BLaER1 (cell line): ENCODE results near the gene ZBED6.
"Not testable (repeated sequence)": the region's sequence is repeated elsewhere in the genome, so short reads cannot be mapped to it uniquely, and the experiment has no call there.

Experiments
- H3K27ac ChIP-seq: shearing (Covaris generic); formaldehyde crosslinking; 2 replicates; pipeline ENCODE4 v1.8.1; 2022
- H3K27me3 ChIP-seq: shearing (Covaris generic); formaldehyde crosslinking; 2 replicates; pipeline ENCODE4 v1.8.1; 2022
- H3K36me3 ChIP-seq: shearing (Covaris generic); formaldehyde crosslinking; 2 replicates; pipeline ENCODE4 v1.8.1; 2022
- H3K4me1 ChIP-seq: shearing (Covaris generic); formaldehyde crosslinking; 2 replicates; pipeline ENCODE4 v1.8.1; 2022
- H3K4me2 ChIP-seq: shearing (Covaris generic); formaldehyde crosslinking; 2 replicates; pipeline ENCODE4 v1.8.1; 2022
- H3K4me3 ChIP-seq: shearing (Covaris generic); formaldehyde crosslinking; 2 replicates; pipeline ENCODE4 v1.8.1; 2022
- H3K9ac ChIP-seq: shearing (Covaris generic); formaldehyde crosslinking; 2 replicates; pipeline ENCODE4 v1.8.1; 2022
- H3K9me3 ChIP-seq: shearing (Covaris generic); formaldehyde crosslinking; 2 replicates; pipeline ENCODE4 v1.8.1; 2022
- H4K20me1 ChIP-seq: shearing (Covaris generic); formaldehyde crosslinking; 2 replicates; pipeline ENCODE4 v1.8.1; 2022
- Cebpa-rat ChIP-seq: shearing (Covaris generic); IDR thresholded peaks from 2 replicates; pipeline ENCODE4 v1.8.1; 2022

ZBED6 gene

GRCh38 chr1:203778146-203778545 lies 17.3 kb upstream of the ZBED6 start:
- H3K36me3 ChIP-seq: peaks cover 11% of the 10 kb centered on the region; the same call in 1 of the 2 replicates

GRCh38 chr1:203778789-203779188 lies 16.6 kb upstream of the ZBED6 start:
- H3K9ac ChIP-seq: no peak overlapping the region
- no peaks in the 10 kb centered on the region for H3K27me3 ChIP-seq
- H3K9me3 ChIP-seq: no peaks in the 10 kb centered on the region
- H4K20me1 ChIP-seq: no peaks in the 10 kb centered on the region
- H3K4me1 ChIP-seq: no peaks in the 10 kb centered on the region
- no peak for TF ChIP-seq Cebpa-rat
- peaks cover 10% of the 10 kb centered on the region; the same call in 1 of the 2 replicates for H3K36me3 ChIP-seq
- no peak overlapping the region for H3K4me3 ChIP-seq
- H3K4me2 ChIP-seq: no peak overlapping the region
- no peak overlapping the region for H3K27ac ChIP-seq

More at GRCh38 chr1:203778146-203778545, 17.3 kb upstream of the ZBED6 start:
- no peaks in the 10 kb centered on the region for H3K27me3 ChIP-seq
- no peak overlapping the region for H3K4me3 ChIP-seq
- no peaks in the 10 kb centered on the region for H3K4me1 ChIP-seq
- no peak overlapping the region for H3K9ac ChIP-seq
- no peak overlapping the region for H3K27ac ChIP-seq
- no peak for TF ChIP-seq Cebpa-rat
- no peaks in the 10 kb centered on the region for H4K20me1 ChIP-seq
- H3K4me2 ChIP-seq: no peak overlapping the region
- H3K9me3 ChIP-seq: no peaks in the 10 kb centered on the region

DNA sequence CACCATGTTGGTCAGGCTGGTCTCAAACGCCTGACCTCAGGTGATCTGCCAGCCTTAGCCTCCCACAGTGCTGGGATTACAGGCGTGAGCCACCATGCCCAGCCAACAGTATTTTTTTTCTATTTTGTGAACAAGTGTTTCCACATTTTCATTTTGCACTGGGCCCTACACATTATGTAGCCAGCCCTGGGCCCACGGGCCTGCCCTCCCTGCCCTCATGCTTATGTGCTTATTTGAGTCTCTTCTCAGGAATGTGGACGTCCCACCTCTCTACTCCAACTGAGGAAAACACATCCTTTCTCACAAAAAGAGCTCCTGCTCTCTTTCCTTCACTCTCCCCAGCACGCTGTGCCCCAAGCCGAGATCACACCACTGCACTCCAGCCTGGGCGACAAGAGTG lies 13.5 kb upstream of the ZBED6 start:
- no peaks in the 10 kb centered on the region for H3K9me3 ChIP-seq
- H3K27me3 ChIP-seq: no peaks in the 10 kb centered on the region
- H3K4me3 ChIP-seq: no peak overlapping the region
- no peak overlapping the region for H3K9ac ChIP-seq
- TF ChIP-seq Cebpa-rat: no peak
- H3K4me2 ChIP-seq: no peak overlapping the region
- no peak overlapping the region for H3K27ac ChIP-seq
- no peaks in the 10 kb centered on the region for H3K36me3 ChIP-seq
- no peaks in the 10 kb centered on the region for H3K4me1 ChIP-seq
- no peaks in the 10 kb centered on the region for H4K20me1 ChIP-seq

DNA sequence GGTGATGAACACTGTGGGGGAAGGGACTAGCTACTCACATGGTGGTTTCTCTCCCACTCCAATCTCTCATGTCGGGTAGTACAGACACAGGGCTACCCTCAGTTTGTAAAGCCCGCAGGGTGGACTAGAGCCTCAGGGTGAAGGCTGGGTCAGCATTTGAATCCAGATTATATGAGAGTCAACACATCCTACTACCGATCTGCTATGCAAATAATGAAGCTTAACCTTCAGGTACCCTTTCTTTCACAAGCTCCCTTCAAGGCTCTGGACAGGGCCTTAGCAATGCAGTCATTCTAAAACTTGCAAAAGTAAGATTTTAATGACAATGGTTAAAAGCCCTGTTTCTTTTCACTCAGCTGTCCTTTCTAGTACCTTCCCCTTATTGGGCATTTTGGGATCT lies 5.5 kb upstream of the ZBED6 start:
- no peaks in the 10 kb centered on the region for H4K20me1 ChIP-seq
- no peaks in the 10 kb centered on the region for H3K27me3 ChIP-seq
- H3K9me3 ChIP-seq: no peaks in the 10 kb centered on the region
- no peak for TF ChIP-seq Cebpa-rat
- no peak overlapping the region for H3K27ac ChIP-seq
- H3K4me3 ChIP-seq: no peak overlapping the region
- no peaks in the 10 kb centered on the region for H3K36me3 ChIP-seq
- no peak overlapping the region for H3K4me2 ChIP-seq
- H3K9ac ChIP-seq: no peak overlapping the region
- H3K4me1 ChIP-seq: peaks cover 4% of the 10 kb centered on the region; the same call in 1 of the 2 replicates

DNA sequence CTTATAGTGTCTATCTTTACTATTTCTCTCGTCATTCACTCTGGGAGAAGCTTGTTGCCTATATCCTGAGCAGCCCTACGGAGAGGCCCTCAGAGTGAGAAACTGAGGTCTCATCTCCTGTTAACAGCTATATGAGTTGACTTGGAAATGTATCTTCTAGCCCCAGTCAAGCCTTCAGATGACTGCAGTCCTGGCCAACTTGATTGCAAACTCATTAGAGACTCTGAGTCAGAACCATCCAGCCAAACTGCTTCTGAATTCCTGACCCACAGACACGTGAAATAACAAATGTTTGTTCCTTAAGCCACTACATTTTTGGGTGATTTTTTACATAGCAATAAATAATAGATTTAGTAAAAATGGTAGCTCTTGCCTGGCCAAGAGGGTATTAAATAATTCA lies 3.9 kb upstream of the ZBED6 start:
- H3K4me3 ChIP-seq: no peak overlapping the region
- no peaks in the 10 kb centered on the region for H3K36me3 ChIP-seq
- TF ChIP-seq Cebpa-rat: no peak
- peaks cover 6% of the 10 kb centered on the region; the same call in 1 of the 2 replicates for H3K4me1 ChIP-seq
- H3K9me3 ChIP-seq: no peaks in the 10 kb centered on the region
- H3K4me2 ChIP-seq: no peak overlapping the region
- no peak overlapping the region for H3K9ac ChIP-seq
- no peak overlapping the region for H3K27ac ChIP-seq
- H3K27me3 ChIP-seq: no peaks in the 10 kb centered on the region
- peaks cover 4% of the 10 kb centered on the region; the same call in 1 of the 2 replicates for H4K20me1 ChIP-seq

- TF ChIP-seq Cebpa-rat: no peak
- Histone ChIP-seq H3K36me3 (peaks cover 6% of the 10 kb centered on the region), H3K27me3 (no peaks in the 10 kb centered on the region), H4K20me1 (peaks cover 14% of the 10 kb centered on the region; the same call in 1 of the 2 replicates), H3K4me1 (peaks cover 16% of the 10 kb centered on the region), H3K4me2 (no peak overlapping the region), H3K27ac (no peak overlapping the region), H3K4me3 (no peak overlapping the region), H3K9me3 (peaks cover 5% of the 10 kb centered on the region; the same call in 1 of the 2 replicates), H3K9ac (no peak overlapping the region)
These were observed 2.9 kb upstream of the ZBED6 start for GRCh38 chr1:203792486-203792885.

DNA sequence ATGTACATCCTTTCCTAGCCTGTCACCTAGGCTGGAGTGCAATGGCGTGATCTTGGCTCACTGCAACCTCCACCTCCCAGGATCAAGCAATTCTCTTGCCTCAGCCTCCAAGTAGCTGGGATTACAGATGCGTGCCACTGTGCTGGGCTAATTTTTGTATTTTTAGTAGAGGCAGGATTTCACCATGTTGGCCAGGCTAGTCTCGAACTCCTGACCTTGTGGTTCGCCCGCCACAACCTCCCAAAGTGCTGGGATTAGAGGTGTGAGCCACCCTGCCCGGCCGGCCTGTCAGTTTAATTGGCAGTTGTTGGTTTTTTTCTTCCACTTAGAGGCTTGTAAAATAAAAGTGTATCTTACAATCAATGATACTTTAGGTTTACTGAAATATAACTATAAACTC lies 1.9 kb upstream of the ZBED6 start:
- not testable (repeated sequence) for H3K27ac ChIP-seq, H3K9ac ChIP-seq, H3K4me2 ChIP-seq, H3K4me3 ChIP-seq, H3K27me3 ChIP-seq
- peaks cover 17% of the 10 kb centered on the region for H3K36me3 ChIP-seq
- peaks cover 27% of the 10 kb centered on the region for H3K4me1 ChIP-seq
- H3K9me3 ChIP-seq: peaks cover 15% of the 10 kb centered on the region
- peaks cover 25% of the 10 kb centered on the region for H4K20me1 ChIP-seq

- Histone ChIP-seq H3K27me3 (no peaks in the 10 kb centered on the region), H4K20me1 (peaks cover 38% of the 10 kb centered on the region), H3K4me1 (peaks cover 27% of the 10 kb centered on the region), H3K36me3 (peaks cover 30% of the 10 kb centered on the region), H3K4me3 (peak overlapping the region; percentile 83), H3K9me3 (peaks cover 29% of the 10 kb centered on the region), H3K4me2 (peak overlapping the region; percentile 58), H3K27ac (no peak overlapping the region; the same call in 1 of the 2 replicates), H3K9ac (0 out of 2 replicates have a peak overlapping the region, but pooled peaks have one; percentile 7)
- no peak for TF ChIP-seq Cebpa-rat
These were observed 521 bp upstream of the ZBED6 start for GRCh38 chr1:203794764-203795440.

- Histone ChIP-seq H4K20me1 (peaks cover 51% of the 10 kb centered on the region), H3K4me3 (peak overlapping the region; percentile 83), H3K9me3 (peaks cover 31% of the 10 kb centered on the region), H3K27me3 (no peaks in the 10 kb centered on the region), H3K4me1 (peaks cover 27% of the 10 kb centered on the region), H3K9ac (peak overlapping the region; percentile 92), H3K4me2 (peak overlapping the region; percentile 92), H3K36me3 (peaks cover 33% of the 10 kb centered on the region), H3K27ac (peak overlapping the region; percentile 85)
- no peak for TF ChIP-seq Cebpa-rat
These were observed 798 bp downstream of the ZBED6 start for GRCh38 chr1:203796236-203796605.

- peaks cover 27% of the 10 kb centered on the region for H3K4me1 ChIP-seq
- no peaks in the 10 kb centered on the region for H3K27me3 ChIP-seq
- H3K36me3 ChIP-seq: peaks cover 38% of the 10 kb centered on the region
- TF ChIP-seq Cebpa-rat: no peak
- peaks cover 31% of the 10 kb centered on the region for H3K9me3 ChIP-seq
- no peak overlapping the region for H3K27ac ChIP-seq
- H3K9ac ChIP-seq: no peak overlapping the region
- H3K4me3 ChIP-seq: peak overlapping the region; percentile 83
- H4K20me1 ChIP-seq: peaks cover 61% of the 10 kb centered on the region
- peak overlapping the region; percentile 92 for H3K4me2 ChIP-seq
These were observed 1.8 kb downstream of the ZBED6 start for GRCh38 chr1:203797216-203797615.
